PC-9 (cell line): ENCODE data around the gene RAB3B.

Experiments
- CTCF ChIP-seq: fragments of 200-600 bp; sonication (generic); conservative IDR thresholded peaks from 2 replicates; pipeline ENCODE4 v1.6.1; 2017; ENCODE audit warnings: mixed run types, antibody characterized with exemption, mild to moderate bottlenecking, moderate library complexity
- EZH2 ChIP-seq: fragments of 200-600 bp; sonication (generic); IDR thresholded peaks from 2 replicates; pipeline ENCODE4 v1.8.0; 2017; ENCODE audit warnings: antibody characterized with exemption, low read depth

- no peak for TF ChIP-seq CTCF
- TF ChIP-seq EZH2: no peak
These were observed 33.7 kb downstream of the RAB3B start for GRCh38 chr1:51956528-51957509.
